KBM-7 (cell line): ENCODE results near the gene DNAH7.

ENCODE experiments used
- DNase-seq: peaks from one replicate; pipeline ENCODE4 v3.0.0-alpha.2; 2015
- in situ Hi-C: fragments of 300-500 bp; cut with MboI; formaldehyde crosslinking; loops from 2 replicates; pipeline ENCODE4 v1.14.3; 2020; ENCODE audit warnings: low sequenced_read_pairs, low pct_unique_long_range_greater_than_20kb, mixed read lengths

Gene DNAH7

DNA sequence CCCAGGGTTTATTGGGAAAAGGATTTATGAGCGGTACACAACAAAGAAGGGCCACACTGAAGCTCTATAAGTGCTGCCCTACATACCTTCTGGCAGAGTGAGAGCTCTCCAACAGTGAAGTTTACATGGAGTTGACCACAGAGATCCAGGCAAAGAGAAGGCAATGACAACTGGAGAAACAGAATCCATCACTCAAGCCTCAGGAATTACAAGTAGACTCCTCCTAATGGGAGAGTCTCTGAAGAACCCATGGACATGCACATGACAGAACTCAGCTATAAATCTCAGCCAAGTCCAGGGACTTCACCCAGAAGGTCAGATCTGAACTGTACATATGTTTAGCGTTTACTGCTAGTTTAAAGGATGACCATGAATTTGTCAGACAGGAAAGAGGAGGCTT lies 164.7 kb downstream of the DNAH7 start:
- no peak for DNase-seq
- in situ Hi-C loops = no loop called here

DNA sequence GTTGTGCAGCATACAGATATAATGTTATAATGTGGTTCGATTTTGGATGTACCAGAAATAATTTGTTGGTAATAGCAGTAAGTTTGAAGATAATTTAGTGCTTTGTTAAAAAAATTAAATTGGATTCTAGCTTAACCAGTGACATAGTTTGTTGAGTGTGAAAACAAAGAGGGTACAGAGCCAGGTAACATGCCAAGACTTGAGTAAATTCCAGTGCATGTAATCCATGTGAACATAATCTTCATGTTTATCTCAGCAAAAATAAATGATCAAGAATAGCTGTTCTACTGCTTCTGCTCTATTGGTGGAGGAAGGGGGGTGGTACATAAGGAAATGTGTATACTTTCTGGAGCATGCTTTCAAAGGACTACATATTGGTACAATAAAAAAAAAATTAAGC lies 165.8 kb downstream of the DNAH7 start:
- in situ Hi-C loops = no loop called here
- DNase-seq = no peak

DNA sequence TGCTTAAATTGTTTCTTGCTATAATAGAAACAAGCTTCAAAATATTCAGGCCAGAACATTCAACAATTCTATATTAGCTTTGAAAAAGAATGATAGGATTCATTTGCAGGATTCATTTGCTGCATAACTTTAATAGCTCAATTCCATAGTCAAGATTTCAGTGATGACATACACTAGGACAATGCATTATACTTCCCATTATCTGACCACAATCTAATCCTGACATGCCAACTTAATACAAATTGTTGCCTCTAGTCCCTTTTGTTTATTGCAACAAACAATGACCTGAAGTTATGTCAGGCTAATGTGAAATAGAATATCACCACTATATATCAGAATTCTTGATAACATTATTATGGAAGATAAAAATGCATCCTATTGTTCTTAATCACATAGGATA lies 169.4 kb downstream of the DNAH7 start:
- in situ Hi-C loops = no loop called here
- no peak for DNase-seq

- DNase-seq = peak; percentile 2
- in situ Hi-C loops = no loop called here
Measured at GRCh38 chr2:195898505-195899191, 170.0 kb downstream of the DNAH7 start.

DNA sequence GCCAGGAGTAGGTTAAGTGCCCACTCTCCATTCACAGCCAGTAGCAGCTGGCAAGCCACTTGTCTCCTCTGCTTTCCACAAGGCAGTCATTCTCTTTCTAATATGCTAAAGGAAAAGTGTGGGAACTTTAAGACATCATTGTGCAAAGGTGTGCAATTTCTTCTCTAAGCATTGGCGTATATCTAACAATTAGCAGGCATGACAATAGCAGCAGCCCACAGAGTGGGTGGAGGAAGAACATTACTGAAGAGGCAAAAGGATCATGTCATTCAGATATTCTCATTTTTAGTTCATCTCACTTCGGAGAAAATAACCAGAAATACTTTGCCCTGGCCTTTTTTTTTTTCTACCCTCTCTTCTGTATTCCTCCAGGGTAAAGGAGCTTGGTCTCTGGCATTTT lies 177.6 kb downstream of the DNAH7 start:
- no peak for DNase-seq
- in situ Hi-C loops = no loop called here

GRCh38 chr2:195879153-195879552 lies 189.5 kb downstream of the DNAH7 start:
- in situ Hi-C loops = no loop called here
- DNase-seq = no peak

DNA sequence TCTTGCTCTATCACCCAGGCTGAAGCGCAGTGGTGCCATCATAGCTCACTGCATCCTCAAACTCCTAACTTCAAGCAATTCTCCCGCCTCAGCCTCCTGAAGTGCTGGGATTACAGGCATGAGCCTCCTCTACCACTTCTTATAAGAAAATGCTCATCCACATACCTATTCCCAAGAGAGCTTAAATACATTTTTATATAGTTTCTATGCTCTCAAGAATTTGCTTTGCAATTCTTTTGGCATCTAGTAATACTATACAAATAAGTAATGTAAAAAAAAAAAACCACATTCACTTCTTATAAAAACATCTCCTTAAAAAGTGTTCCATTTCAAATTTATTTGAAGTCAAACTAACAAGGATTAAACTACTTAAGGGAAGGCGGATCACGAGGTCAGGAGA lies 197.3 kb downstream of the DNAH7 start:
- no peak for DNase-seq
- in situ Hi-C loops = no loop called here

DNA sequence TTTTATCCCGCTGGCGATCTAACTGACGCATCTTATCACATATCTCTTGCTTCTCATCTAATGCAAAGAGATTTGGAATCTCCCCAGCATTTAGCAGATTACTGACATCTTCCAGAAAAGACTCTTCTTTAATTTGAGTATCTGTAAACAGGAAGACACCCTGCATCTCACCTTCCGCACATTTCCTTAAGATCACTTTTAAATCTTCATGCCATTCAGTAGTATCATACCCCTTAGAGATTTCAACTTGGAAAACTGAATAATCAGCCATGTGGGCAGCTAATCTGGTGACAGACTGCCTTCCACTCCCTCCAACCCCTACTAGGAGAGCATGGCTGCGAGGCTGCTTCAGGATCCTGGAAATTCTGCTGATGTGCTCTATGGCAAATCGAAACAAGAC lies 204.3 kb downstream of the DNAH7 start:
- in situ Hi-C loops = no loop called here
- DNase-seq = no peak

GRCh38 chr2:195863564-195863963 lies 205.1 kb downstream of the DNAH7 start:
- peak; percentile 63 for DNase-seq
- in situ Hi-C loops = no loop called here

DNA sequence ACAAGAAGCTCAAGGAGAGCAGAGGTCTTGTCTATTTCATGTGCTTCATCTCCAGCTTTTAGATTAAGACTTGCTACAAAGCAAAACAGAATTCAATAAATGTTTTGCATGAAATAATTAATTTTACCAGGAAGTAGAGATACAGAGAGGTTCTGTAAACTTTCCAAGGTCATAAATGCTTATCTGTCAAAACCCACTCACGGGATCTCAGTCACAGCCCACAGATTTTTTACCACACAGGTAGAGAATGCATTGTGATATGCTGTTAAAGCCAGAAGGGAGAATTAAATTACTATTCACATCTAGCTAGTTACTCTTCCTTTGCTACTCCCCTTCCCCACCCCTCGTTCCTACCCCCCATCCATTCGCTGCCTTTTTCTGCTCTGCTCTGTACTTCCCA lies 205.5 kb downstream of the DNAH7 start:
- in situ Hi-C loops = no loop called here
- peak; percentile 6 for DNase-seq

DNA sequence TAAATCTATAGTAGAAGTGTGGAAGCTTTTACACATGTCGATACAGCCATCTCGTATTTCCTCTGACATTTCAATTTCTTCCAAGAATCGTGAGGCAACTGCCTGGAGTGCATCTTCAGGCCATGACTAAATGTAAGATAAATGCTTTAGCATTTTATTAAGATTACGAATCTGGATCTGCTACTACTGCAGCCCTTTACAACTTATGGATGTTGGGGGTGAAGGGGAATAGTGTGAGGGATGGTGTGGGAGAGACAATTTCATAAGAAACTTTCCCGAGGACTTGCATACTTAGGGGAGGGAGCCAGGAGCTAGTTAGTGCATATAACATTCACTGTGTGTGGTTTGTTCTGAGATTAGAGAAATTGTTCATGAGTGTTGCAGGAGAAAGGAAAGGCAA lies 206.8 kb downstream of the DNAH7 start:
- in situ Hi-C loops = no loop called here
- DNase-seq = no peak

- in situ Hi-C loops = no loop called here
- DNase-seq = no peak
Measured at GRCh38 chr2:195859513-195859912, 209.1 kb downstream of the DNAH7 start.

DNA sequence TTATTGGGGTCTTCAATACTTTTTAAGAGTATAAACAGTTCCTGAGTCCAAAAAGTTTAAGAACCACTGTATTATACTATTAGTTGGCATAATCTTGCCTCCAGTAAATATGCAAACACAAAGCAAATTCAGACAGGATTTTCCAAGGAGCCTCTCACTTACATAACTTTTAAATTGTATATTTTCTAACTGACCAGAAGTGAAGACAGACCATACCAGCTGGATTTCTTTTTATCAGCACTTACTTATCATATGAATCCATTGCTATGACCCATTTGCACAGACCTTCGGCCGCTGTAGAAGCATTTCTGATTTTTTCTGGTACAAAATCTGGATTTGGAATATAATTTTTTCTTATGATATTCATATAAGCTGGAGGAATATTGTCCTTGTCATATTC lies 211.5 kb downstream of the DNAH7 start:
- DNase-seq = no peak
- in situ Hi-C loops = no loop called here

- DNase-seq = no peak
- in situ Hi-C loops = no loop called here
Measured at GRCh38 chr2:195850764-195851163, 217.9 kb downstream of the DNAH7 start.

- in situ Hi-C loops = no loop called here
- DNase-seq = peak; percentile 18
Measured at GRCh38 chr2:195848119-195848899, 220.3 kb downstream of the DNAH7 start.

DNA sequence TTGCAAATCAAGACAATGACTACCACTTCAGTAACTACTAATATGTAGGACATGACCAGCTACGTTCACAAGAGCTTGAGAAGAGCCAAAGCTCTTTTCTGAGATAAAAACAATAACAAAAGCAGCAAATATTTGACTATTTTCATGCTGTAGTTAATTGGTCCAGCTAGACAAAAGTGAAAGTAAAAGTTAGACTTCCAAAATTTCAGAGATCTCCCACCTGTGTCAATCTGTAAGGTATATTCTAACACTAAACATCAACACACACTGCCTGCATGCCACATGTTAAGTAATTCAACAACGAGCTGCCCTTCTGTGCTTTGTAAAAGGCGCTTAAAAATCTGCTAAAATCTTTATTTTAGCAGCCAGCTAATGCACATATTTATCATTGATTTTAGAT lies 225.7 kb downstream of the DNAH7 start:
- DNase-seq = no peak
- in situ Hi-C loops = no loop called here

DNA sequence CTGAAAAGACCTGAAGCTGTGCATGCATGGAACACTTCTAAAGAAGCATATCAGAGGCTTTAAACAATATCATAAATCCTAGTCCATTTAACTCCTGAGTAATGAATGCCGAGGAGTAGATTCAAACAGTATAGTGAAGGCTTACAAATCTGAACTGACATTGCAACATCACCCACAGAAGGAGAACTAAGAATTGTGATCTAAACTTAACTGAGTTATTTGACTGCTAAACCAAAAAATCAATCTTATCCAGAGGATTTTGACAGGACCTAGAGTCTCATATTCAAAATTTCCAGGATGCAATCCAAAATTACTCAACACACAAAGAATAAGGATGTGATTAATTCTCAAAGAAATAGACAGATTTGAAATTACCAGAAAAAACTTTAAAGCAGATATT lies 230.6 kb downstream of the DNAH7 start:
- DNase-seq = no peak
- in situ Hi-C loops = no loop called here

DNA sequence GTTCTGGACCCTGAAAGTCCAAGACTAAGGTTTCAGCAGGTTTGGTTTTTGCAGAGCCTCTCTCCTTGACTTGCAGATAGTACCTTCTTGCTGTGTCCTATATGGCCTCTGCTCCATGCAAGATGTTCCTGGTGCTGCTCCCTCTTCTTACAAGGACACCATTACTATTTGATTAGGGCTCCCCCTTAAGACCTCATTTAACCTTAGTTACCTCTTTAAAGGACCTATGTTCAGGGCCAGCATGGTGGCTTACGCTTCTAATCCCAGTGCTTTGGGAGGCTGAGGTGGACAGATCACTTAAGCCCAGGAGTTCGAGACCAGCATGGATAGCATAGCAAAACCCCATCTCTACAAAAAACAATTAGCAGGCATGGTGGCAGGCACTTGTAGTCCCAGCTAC lies 232.6 kb downstream of the DNAH7 start:
- in situ Hi-C loops = no loop called here
- DNase-seq = no peak

DNA sequence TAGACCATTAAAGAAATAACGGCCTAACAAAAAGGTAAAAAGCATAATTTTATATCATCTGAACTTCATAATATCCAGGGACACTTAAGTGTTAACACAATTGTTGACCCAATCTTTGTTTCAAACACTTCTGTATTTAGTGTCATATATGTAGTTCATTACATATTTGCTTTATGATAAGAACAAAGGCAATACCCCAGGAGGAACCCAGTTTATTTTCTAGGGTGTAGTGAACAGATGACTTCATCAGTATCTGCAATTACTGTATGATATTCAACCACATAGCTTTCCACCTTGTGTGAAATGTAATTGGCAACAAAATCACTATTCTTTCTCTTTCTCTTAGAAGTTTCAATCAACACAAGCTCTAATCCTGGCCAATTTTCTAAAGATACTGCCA lies 233.8 kb downstream of the DNAH7 start:
- DNase-seq = no peak
- in situ Hi-C loops = no loop called here

DNA sequence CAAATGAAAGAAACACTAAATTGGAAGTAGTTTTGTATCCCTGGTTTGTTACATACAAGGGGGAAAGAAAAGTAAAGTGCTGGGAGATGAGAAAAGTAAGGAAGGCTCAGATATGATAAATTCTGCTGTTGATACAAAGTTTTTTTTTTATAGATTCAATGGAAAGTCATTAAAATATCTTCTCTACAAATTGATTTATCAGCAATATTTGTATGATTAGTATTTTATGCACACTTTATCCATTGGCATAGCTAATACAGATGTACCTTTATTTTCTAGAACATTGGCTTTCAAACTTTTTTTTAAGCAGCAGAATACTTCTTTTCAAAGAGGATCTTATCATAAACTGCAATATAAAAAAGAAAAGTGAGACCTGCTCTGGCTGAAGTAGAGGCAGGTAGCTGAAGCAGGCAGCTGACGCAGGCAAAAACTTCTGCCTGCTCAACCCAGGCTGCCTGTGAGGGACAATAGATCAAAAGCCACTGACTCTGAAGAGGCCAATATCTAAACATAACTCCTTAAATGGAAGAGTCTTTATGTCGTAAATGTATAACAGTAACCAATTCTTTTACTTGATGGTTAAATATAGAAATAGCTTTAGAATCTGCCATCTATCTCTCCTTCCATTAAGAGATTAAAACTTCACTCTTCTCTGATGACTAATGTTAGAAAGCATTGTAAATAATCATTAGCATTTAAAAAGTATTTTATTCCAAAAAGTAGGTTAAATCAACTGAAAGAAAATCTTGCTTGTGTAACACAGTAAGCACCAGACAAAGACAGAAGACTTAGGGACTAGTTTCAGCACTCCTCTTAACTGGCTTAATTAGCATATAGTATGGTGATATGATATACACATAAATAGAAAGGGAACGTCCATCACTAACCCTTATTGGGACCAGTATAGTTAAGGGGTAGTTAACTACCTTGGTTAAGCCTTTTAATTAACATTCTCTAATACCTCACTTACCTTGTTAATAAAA lies 237.4 kb downstream of the DNAH7 start:
- in situ Hi-C loops = no loop called here
- DNase-seq = no peak
